ENCODE results near the gene E4F1.

DNA sequence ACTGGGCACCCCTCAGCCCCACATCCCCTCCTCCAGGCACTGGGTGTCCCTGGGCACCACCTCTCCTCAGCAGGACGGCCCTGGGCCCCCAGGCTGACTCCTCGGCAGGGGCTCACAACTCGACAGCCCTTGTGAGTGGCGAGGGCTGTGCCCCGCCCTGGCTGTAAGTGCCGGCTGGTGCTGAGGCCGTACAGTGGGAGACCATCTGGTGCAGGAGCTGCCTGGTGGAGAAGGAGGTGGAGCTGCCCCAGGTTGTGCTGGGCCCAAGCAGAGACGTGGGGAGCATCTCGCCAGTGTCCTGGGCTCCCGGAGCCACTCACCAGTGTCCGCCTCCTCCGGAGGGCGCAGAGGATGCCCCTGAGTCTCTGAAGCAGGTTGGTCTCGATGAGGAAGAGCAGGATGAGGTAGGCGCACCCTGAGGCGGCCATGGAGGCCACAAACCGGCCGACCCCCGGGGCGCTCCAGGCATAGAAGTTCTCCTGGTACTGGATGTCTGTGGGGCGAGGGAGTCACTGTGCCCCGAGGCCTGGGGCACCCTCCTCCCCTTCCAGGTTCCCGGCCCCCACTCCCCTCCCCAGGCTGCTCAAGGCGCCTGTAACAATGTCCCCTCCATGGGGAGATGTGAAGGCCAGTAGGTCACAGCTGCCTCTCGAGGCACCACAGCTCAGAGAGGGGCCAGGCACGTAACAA, 59.6 kb downstream of the E4F1 start:
- TF ChIP-seq, protein P1, sequence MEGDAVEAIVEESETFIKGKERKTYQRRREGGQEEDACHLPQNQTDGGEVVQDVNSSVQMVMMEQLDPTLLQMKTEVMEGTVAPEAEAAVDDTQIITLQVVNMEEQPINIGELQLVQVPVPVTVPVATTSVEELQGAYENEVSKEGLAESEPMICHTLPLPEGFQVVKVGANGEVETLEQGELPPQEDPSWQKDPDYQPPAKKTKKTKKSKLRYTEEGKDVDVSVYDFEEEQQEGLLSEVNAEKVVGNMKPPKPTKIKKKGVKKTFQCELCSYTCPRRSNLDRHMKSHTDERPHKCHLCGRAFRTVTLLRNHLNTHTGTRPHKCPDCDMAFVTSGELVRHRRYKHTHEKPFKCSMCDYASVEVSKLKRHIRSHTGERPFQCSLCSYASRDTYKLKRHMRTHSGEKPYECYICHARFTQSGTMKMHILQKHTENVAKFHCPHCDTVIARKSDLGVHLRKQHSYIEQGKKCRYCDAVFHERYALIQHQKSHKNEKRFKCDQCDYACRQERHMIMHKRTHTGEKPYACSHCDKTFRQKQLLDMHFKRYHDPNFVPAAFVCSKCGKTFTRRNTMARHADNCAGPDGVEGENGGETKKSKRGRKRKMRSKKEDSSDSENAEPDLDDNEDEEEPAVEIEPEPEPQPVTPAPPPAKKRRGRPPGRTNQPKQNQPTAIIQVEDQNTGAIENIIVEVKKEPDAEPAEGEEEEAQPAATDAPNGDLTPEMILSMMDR (conservative IDR thresholded peaks at IDR 0.05; ENCODE audit: low read depth, low read length) = no peak
- TF ChIP-seq EZH2 (IDR thresholded peaks at IDR 0.05; ENCODE audit: borderline replicate concordance, low read depth, low read length, poor library complexity, severe bottlenecking) = no peak
